HG03045 (cell line): Measurements from ENCODE around the gene SYNJ1.

Source experiments
- ATAC-seq: cut with Tn5 transposase; IDR thresholded peaks from one replicate; pipeline ENCODE4 v1.9.1; 2021; ENCODE audit warnings: mild to moderate bottlenecking, moderate library complexity; ENCODE audit not compliant: unreplicated experiment

Gene SYNJ1

GRCh38 chr21:32585970-32586369 is 141.8 kb downstream of the SYNJ1 start:
- no peak for ATAC-seq

- no peak for ATAC-seq
Measured at GRCh38 chr21:32585042-32585710, 142.6 kb downstream of the SYNJ1 start, which contains the start of gene TCP10L. Gene TCP10L (minus strand): TSS chr21:32585523. CDS start chr21:32584304, 1,219 bp downstream.

GRCh38 chr21:32584472-32584871 is 143.3 kb downstream of the SYNJ1 start:
- ATAC-seq: no peak

- ATAC-seq: no peak
Measured at GRCh38 chr21:32581732-32582131, 146.1 kb downstream of the SYNJ1 start.

- ATAC-seq: no peak
Measured at GRCh38 chr21:32580949-32581348, 146.9 kb downstream of the SYNJ1 start.
